ENCODE results near the gene FBXO41. TPM values are rescaled to one million over a fixed set of nuclear protein-coding genes. Genes with fewer than 3 reads are reported as not detected.

Gene FBXO41
- total and polyA plus RNA-seq, 9 of the 15 experiments (the other 6 are each of a cell fraction or from before 2014, with no cell fraction given), result 0.21 to 8.2 (median 3.5) TPM

- TF ChIP-seq ZHX1 (conservative IDR thresholded peaks at IDR 0.05; ENCODE audit: low read length), result no peak
These were observed 25.0 kb downstream of the FBXO41 start (continued) for GRCh38 chr2:73259276-73259675.

GRCh38 chr2:73258913-73259215 lies 25.4 kb downstream of the FBXO41 start:
- H3K9me3 ChIP-seq (replicated peaks; ENCODE audit: control insufficient read depth, insufficient read depth, low read depth, low read length), result no peaks in the 10 kb centered on the region
- no peak overlapping the region; a peak in 1 of 4 replicates for H3K9ac ChIP-seq (ENCODE audit: insufficient read depth in 1 of 2, low read depth in 2 of 2, low read length in 2 of 2)
- peaks cover 13% of the 10 kb centered on the region; the same call in 2 of the 3 replicates for H3K36me3 ChIP-seq (ENCODE audit: control insufficient read depth, insufficient read depth, low read length)
- peaks cover 6% of the 10 kb centered on the region; the same call in 1 of the 2 replicates for H4K20me1 ChIP-seq (replicated peaks; ENCODE audit: control insufficient read depth, insufficient read depth, low read length)
- no peak overlapping the region for H2AFZ ChIP-seq (ENCODE audit: low read depth, low read length)
- no peaks in the 10 kb centered on the region for H3K27me3 ChIP-seq (ENCODE audit: control insufficient read depth in 2 of 2, insufficient read depth in 2 of 2, low read length in 2 of 2)
- in situ Hi-C loops (cut with MboI), result no loop called here
- 73% methylated on average over 8 of the region's 9 CpGs for WGBS (ENCODE audit: insufficient coverage, low coverage, missing lambda C conversion rate)
- no peak overlapping the region for H3K27ac ChIP-seq (ENCODE audit: extremely low read depth, low read depth, low read length)
- CTCF ChIA-PET (ENCODE audit: low intra/inter-chr PET ratio), result interaction anchor here (2.0 kb wide), 1 partner anchor 366 kb away, joined by 10 read pairs; no protein-coding TSS in a partner anchor
- intact Hi-C loops (cut with micrococcal nuclease), result loop anchor here (5.0 to 10.0 kb wide), 2 partner anchors 82 to 274 kb away; no protein-coding TSS in a partner anchor
- H3K79me2 ChIP-seq (ENCODE audit: control insufficient read depth, insufficient read depth, low read length), result no peaks in the 10 kb centered on the region
- no peaks in the 10 kb centered on the region for H3K9me1 ChIP-seq (ENCODE audit: control insufficient read depth, insufficient read depth, low read length)
- H3K4me2 ChIP-seq (ENCODE audit: insufficient read depth, low read length), result no peak overlapping the region
- DNase-seq (ENCODE audit: extremely low read depth in 1 of 4, low spot score in 3 of 4) (no peak), FAIRE-seq (no peak), ATAC-seq (no peak)
- no peak overlapping the region for H3K4me3 ChIP-seq
- no TSS peak for BruUV-seq (replicated peaks)
- POLR2A ChIA-PET, result interaction anchor here (0.7 to 1.0 kb wide), 2 partner anchors 20 to 137 kb away, joined by 3 to 4 read pairs; no protein-coding TSS in a partner anchor
- H3K4me1 ChIP-seq (replicated peaks in 1 of 2; ENCODE audit: control insufficient read depth in 2 of 2, insufficient read depth in 2 of 2, low read length in 2 of 2), result peaks cover 2 to 19% of the 10 kb centered on the region in 2 experiments; a peak in 2 of 5 replicates
- TF ChIP-seq SIRT6 (IDR thresholded peaks at IDR 0.05; ENCODE audit: low read depth, low read length) (no peak), ETS2 (tag; IDR thresholded peaks at IDR 0.05; ENCODE audit: borderline replicate concordance, poor library complexity, severe bottlenecking) (no peak), FIP1L1 (IDR thresholded peaks at IDR 0.05; ENCODE audit: low read depth, low read length, poor library complexity, severe bottlenecking) (no peak), HNRNPLL (IDR thresholded peaks at IDR 0.05; ENCODE audit: low read depth, low read length, poor library complexity, severe bottlenecking) (no peak), ZKSCAN1 (IDR thresholded peaks at IDR 0.05; ENCODE audit: low read depth, low read length) (no peak), ARID3B (CRISPR knock-in tag; IDR thresholded peaks at IDR 0.05; ENCODE audit: borderline replicate concordance) (no peak), CBFA2T2 (conservative IDR thresholded peaks at IDR 0.05) (no peak)
- TF ChIP-seq, protein P1, sequence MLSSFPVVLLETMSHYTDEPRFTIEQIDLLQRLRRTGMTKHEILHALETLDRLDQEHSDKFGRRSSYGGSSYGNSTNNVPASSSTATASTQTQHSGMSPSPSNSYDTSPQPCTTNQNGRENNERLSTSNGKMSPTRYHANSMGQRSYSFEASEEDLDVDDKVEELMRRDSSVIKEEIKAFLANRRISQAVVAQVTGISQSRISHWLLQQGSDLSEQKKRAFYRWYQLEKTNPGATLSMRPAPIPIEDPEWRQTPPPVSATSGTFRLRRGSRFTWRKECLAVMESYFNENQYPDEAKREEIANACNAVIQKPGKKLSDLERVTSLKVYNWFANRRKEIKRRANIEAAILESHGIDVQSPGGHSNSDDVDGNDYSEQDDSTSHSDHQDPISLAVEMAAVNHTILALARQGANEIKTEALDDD (IDR thresholded peaks at IDR 0.05), result no peak
- TF ChIP-seq, protein P2, sequence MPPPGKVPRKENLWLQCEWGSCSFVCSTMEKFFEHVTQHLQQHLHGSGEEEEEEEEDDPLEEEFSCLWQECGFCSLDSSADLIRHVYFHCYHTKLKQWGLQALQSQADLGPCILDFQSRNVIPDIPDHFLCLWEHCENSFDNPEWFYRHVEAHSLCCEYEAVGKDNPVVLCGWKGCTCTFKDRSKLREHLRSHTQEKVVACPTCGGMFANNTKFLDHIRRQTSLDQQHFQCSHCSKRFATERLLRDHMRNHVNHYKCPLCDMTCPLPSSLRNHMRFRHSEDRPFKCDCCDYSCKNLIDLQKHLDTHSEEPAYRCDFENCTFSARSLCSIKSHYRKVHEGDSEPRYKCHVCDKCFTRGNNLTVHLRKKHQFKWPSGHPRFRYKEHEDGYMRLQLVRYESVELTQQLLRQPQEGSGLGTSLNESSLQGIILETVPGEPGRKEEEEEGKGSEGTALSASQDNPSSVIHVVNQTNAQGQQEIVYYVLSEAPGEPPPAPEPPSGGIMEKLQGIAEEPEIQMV (tag; conservative IDR thresholded peaks at IDR 0.05; ENCODE audit: low read depth), result no peak
- TF ChIP-seq, protein P3, sequence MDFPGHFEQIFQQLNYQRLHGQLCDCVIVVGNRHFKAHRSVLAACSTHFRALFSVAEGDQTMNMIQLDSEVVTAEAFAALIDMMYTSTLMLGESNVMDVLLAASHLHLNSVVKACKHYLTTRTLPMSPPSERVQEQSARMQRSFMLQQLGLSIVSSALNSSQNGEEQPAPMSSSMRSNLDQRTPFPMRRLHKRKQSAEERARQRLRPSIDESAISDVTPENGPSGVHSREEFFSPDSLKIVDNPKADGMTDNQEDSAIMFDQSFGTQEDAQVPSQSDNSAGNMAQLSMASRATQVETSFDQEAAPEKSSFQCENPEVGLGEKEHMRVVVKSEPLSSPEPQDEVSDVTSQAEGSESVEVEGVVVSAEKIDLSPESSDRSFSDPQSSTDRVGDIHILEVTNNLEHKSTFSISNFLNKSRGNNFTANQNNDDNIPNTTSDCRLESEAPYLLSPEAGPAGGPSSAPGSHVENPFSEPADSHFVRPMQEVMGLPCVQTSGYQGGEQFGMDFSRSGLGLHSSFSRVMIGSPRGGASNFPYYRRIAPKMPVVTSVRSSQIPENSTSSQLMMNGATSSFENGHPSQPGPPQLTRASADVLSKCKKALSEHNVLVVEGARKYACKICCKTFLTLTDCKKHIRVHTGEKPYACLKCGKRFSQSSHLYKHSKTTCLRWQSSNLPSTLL (IDR thresholded peaks at IDR 0.05), result no peak
